HCT116 (cell line): Measurements from ENCODE around the gene NSUN3.

Experiments
- CEBPB ChIP-seq: IDR thresholded peaks from 2 replicates; pipeline ENCODE4 v1.6.1; 2012; ENCODE audit warnings: low read depth
- EZH2 ChIP-seq: fragments of 200-600 bp; sonication (generic); IDR thresholded peaks from 2 replicates; pipeline ENCODE4 v1.6.1; 2017; ENCODE audit warnings: antibody characterized with exemption, mixed run types
- EZH2phosphoT487 ChIP-seq: fragments of 200-600 bp; IDR thresholded peaks from 2 replicates; pipeline ENCODE4 v1.6.1; 2018; ENCODE audit warnings: antibody characterized with exemption, borderline replicate concordance
- JUND ChIP-seq: IDR thresholded peaks from 2 replicates; pipeline ENCODE4 v1.6.1; 2012
- POLR2A ChIP-seq: IDR thresholded peaks from 2 replicates; pipeline ENCODE4 v1.7.0; 2011; ENCODE audit warnings: borderline replicate concordance; ENCODE audit not compliant: insufficient read depth, insufficient read length; ENCODE audit errors: extremely low read depth
- POLR2AphosphoS5 ChIP-seq: IDR thresholded peaks from 2 replicates; pipeline ENCODE4 v1.6.1; 2011; ENCODE audit warnings: mild to moderate bottlenecking, low read depth, low read length, moderate library complexity
- SRF ChIP-seq: IDR thresholded peaks from 2 replicates; pipeline ENCODE4 v1.6.1; 2012; ENCODE audit warnings: low read depth
- TCF7L2 ChIP-seq: IDR thresholded peaks from 2 replicates; pipeline ENCODE4 v1.7.0; 2011; ENCODE audit warnings: borderline replicate concordance, inconsistent platforms; ENCODE audit not compliant: insufficient read depth, insufficient read length; ENCODE audit errors: extremely low read depth
- YY1 ChIP-seq: IDR thresholded peaks from 2 replicates; pipeline ENCODE4 v1.6.1; 2011; ENCODE audit warnings: low read length, low read depth, moderate library complexity, mild to moderate bottlenecking; ENCODE audit not compliant: insufficient replicate concordance; ENCODE audit errors: extremely low read depth
- TF ChIP-seq, protein P1 (sequence below), 3 experiments: fragments of 200-600 bp in 1 of 3; sonication (generic) in 1 of 3; IDR thresholded peaks in 2 of 3; conservative IDR thresholded peaks in 1 of 3; 2 replicates each; pipeline ENCODE4 v1.5.1; 2012 to 2017; ENCODE audit warnings: low read depth in 2 of 3, low read length in 2 of 3, antibody characterized with exemption in 1 of 3, borderline replicate concordance in 1 of 3, control low read depth in 1 of 3, mild to moderate bottlenecking in 1 of 3, mixed read lengths in 1 of 3, mixed run types in 1 of 3, moderate library complexity in 1 of 3; ENCODE audit not compliant: insufficient read depth in 1 of 3
- TF ChIP-seq, protein P2 (sequence below): IDR thresholded peaks from 2 replicates; pipeline ENCODE4 v1.6.1; 2012

DNA sequence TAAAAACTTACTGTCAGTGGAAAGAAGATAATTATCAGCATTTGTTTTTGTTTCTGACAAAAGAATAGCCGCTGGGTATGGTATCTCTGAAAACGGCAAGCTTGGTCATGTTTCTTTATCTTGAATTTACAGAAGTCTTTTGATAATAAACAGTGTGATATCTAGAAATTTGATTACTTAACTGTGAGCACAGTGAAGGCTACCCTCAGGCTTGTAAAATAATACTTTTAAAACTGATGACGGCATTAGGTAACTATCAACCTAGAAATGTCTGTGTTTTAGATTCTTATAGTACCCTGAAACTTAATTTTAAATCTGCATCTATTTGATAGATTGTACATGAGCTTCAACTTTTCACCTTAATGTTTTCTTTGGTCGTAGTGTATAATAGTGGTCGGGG is 43.4 kb downstream of the NSUN3 start:
- TF ChIP-seq, protein P1, sequence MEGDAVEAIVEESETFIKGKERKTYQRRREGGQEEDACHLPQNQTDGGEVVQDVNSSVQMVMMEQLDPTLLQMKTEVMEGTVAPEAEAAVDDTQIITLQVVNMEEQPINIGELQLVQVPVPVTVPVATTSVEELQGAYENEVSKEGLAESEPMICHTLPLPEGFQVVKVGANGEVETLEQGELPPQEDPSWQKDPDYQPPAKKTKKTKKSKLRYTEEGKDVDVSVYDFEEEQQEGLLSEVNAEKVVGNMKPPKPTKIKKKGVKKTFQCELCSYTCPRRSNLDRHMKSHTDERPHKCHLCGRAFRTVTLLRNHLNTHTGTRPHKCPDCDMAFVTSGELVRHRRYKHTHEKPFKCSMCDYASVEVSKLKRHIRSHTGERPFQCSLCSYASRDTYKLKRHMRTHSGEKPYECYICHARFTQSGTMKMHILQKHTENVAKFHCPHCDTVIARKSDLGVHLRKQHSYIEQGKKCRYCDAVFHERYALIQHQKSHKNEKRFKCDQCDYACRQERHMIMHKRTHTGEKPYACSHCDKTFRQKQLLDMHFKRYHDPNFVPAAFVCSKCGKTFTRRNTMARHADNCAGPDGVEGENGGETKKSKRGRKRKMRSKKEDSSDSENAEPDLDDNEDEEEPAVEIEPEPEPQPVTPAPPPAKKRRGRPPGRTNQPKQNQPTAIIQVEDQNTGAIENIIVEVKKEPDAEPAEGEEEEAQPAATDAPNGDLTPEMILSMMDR (IDR thresholded peaks at IDR 0.05 in 2 of 3, conservative IDR thresholded peaks at IDR 0.05 in 1 of 3; ENCODE audit: borderline replicate concordance in 1 of 3, insufficient read depth in 1 of 3, low read depth in 2 of 3, low read length in 2 of 3) = no peak
- TF ChIP-seq, protein P2, sequence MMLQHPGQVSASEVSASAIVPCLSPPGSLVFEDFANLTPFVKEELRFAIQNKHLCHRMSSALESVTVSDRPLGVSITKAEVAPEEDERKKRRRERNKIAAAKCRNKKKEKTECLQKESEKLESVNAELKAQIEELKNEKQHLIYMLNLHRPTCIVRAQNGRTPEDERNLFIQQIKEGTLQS = no peak
- TF ChIP-seq POLR2A (no peak), JUND (no peak), EZH2 (no peak), YY1 (no peak), EZH2phosphoT487 (no peak), SRF (no peak), CEBPB (no peak), POLR2AphosphoS5 (no peak), TCF7L2 (no peak)
